ENCODE measurements around the gene TEX101.
"Not testable (repeated sequence)": the region's sequence is repeated elsewhere in the genome, so short reads cannot be mapped to it uniquely, and the experiment has no call there.

Gene TEX101

GRCh38 chr19:43414554-43414953 is at the start of gene TEX101:
TEX101 (plus strand) TSS chr19:43414890; CDS start chr19:43415920, 1,030 bp downstream.
- no peak within 1 kb of the TSS for H3K27ac ChIP-seq
- TF ChIP-seq CTCF (IDR thresholded peaks at IDR 0.05) (no peak), ZFX (IDR thresholded peaks at IDR 0.05; ENCODE audit: borderline replicate concordance) (no peak)

GRCh38 chr19:43365677-43366076 is 49.0 kb upstream of the TEX101 start:
- H3K27ac ChIP-seq, result not testable (repeated sequence)

GRCh38 chr19:43367822-43368221 is 46.9 kb upstream of the TEX101 start:
- no peak for TF ChIP-seq ZFX (IDR thresholded peaks at IDR 0.05; ENCODE audit: borderline replicate concordance)
- TF ChIP-seq CTCF (IDR thresholded peaks at IDR 0.05), result no peak
- H3K27ac ChIP-seq, result no peak overlapping the region

GRCh38 chr19:43368897-43369296 is 45.8 kb upstream of the TEX101 start:
- not testable (repeated sequence) for H3K27ac ChIP-seq

- TF ChIP-seq CTCF (IDR thresholded peaks at IDR 0.05) (no peak), ZFX (IDR thresholded peaks at IDR 0.05; ENCODE audit: borderline replicate concordance) (no peak)
- no peak overlapping the region for H3K27ac ChIP-seq
Measured at GRCh38 chr19:43371909-43372308, 42.8 kb upstream of the TEX101 start.

- TF ChIP-seq CTCF (IDR thresholded peaks at IDR 0.05), result no peak
- TF ChIP-seq ZFX (IDR thresholded peaks at IDR 0.05; ENCODE audit: borderline replicate concordance), result no peak
Measured at GRCh38 chr19:43372462-43372861, 42.2 kb upstream of the TEX101 start.

GRCh38 chr19:43377624-43378023 is 37.1 kb upstream of the TEX101 start:
- not testable (repeated sequence) for H3K27ac ChIP-seq

More at GRCh38 chr19:43372462-43372861, 42.2 kb upstream of the TEX101 start:
- no peak overlapping the region for H3K27ac ChIP-seq

- H3K27ac ChIP-seq, result no peak overlapping the region
- TF ChIP-seq CTCF (IDR thresholded peaks at IDR 0.05) (no peak), ZFX (IDR thresholded peaks at IDR 0.05; ENCODE audit: borderline replicate concordance) (no peak)
Measured at GRCh38 chr19:43380008-43380407, 34.7 kb upstream of the TEX101 start.

- no peak overlapping the region for H3K27ac ChIP-seq
Measured at GRCh38 chr19:43380771-43381386, 33.8 kb upstream of the TEX101 start.

GRCh38 chr19:43382586-43383216 is 32.0 kb upstream of the TEX101 start:
- not testable (repeated sequence) for H3K27ac ChIP-seq

More at GRCh38 chr19:43380771-43381386, 33.8 kb upstream of the TEX101 start:
- TF ChIP-seq ZFX (IDR thresholded peaks at IDR 0.05; ENCODE audit: borderline replicate concordance) (no peak), CTCF (IDR thresholded peaks at IDR 0.05) (no peak)

- not testable (repeated sequence) for H3K27ac ChIP-seq
Measured at GRCh38 chr19:43383254-43383653, 31.4 kb upstream of the TEX101 start.

- not testable (repeated sequence) for H3K27ac ChIP-seq
Measured at GRCh38 chr19:43383759-43384158, 30.9 kb upstream of the TEX101 start.

Data from 22Rv1 (cell line).